GM18511 (cell line): ENCODE data around the gene ZNF638.

ENCODE experiments used
- ATAC-seq: cut with Tn5 transposase; IDR thresholded peaks from one replicate; pipeline ENCODE4 v1.9.1; 2021; ENCODE audit warnings: mild to moderate bottlenecking, moderate library complexity; ENCODE audit not compliant: unreplicated experiment

Gene ZNF638

GRCh38 chr2:71336384-71336783 lies 4.8 kb downstream of the ZNF638 start:
- no peak for ATAC-seq

GRCh38 chr2:71336802-71337201 lies 5.2 kb downstream of the ZNF638 start:
- ATAC-seq, result no peak

DNA sequence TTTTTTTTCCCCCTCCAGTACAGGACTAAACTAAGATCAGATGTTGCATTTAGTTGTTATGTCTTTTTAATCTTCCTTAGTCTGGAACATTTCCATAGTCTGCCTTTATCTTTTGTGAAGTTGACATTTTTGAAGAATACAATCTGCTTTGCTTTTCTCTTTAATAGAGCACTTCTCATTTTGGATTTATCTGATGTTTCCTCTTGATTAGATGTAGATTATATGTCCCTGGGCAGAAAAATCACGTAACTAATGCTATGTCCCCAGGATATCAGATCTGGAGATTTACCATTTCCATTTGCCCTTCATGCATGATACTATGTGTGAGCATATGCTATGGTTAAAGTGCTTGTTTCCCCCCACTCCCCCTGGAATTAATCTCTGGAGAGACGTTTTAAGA lies 6.2 kb downstream of the ZNF638 start:
- no peak for ATAC-seq

GRCh38 chr2:71339685-71340084 lies 8.1 kb downstream of the ZNF638 start:
- no peak for ATAC-seq

DNA sequence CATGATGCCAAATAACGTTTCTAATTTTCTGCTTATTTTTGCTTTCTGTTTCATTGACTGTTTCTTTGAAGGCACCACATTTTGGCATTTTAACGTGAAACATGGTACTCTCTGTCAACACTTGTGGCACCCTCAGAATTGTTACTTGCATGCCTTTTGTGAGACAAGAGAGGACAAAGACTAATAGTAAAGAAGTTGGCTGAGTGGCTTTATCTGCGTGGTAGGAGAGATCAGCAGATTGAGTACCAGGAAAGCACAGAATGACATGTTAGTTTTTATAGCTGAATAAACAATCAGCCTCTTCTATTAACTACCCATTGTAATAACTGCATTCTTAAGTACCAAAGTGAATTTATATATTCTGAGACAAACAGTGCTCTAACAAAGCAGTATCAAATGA lies 8.6 kb downstream of the ZNF638 start:
- ATAC-seq, result no peak

- no peak for ATAC-seq
Measured at GRCh38 chr2:71341645-71342044, 10.1 kb downstream of the ZNF638 start.

- no peak for ATAC-seq
Measured at GRCh38 chr2:71346065-71346464, 14.5 kb downstream of the ZNF638 start.

GRCh38 chr2:71347517-71347916 lies 15.9 kb downstream of the ZNF638 start:
- no peak for ATAC-seq

GRCh38 chr2:71348302-71348701 lies 16.7 kb downstream of the ZNF638 start:
- ATAC-seq, result no peak

DNA sequence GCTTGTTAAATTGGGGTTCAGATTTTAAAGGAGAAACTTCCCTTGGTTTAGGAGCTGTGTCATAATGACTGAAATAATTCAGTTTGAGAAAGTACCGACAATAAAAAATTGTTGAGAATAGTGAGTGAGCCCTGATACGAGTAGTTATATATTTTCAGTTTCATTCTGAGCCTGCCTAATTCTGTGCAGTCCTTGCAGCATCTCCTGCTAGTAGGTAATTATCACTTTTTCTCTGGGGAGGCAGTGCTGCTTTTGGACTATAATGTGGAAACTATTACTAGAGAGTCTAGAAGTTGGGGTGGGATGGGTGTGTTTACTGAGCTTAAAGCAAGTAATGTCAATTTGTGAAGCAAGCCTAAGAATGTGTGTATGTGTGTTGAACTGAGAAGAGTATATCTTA lies 21.7 kb downstream of the ZNF638 start:
- ATAC-seq, result peak; percentile 88

DNA sequence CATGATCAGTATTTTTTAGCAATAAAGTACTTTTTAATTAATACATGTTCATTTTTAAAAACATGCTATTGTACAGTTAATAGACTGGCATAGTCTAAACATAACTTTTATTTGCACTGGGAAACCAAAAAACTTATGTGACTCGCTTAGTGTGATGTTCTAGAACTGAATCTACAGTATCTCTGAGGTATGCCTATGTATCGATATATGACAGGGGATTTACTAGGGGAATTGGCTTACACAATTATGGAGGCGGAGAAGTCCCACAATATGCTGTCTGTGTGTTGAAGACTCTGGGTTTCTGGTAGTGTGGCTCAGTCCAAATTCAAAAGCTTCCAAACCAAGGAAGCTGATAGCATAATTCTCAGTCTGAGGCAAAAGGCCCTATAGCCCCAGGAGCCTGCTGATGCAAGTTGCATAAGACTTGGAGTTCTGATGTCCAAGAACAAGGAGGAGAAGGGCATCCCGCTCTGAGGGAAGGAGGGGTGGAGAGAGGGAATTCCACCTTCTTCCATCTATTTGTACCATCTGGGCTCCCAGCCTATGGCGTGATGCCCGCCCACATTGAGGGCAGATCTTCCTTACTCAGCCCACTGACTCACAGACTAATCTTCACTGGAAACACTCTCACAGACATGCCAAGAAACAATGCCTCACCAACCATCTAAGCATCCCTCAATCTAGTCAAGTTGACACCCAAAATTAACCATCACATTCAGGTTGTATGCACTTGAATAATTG lies 27.5 kb downstream of the ZNF638 start:
- ATAC-seq, result no peak

DNA sequence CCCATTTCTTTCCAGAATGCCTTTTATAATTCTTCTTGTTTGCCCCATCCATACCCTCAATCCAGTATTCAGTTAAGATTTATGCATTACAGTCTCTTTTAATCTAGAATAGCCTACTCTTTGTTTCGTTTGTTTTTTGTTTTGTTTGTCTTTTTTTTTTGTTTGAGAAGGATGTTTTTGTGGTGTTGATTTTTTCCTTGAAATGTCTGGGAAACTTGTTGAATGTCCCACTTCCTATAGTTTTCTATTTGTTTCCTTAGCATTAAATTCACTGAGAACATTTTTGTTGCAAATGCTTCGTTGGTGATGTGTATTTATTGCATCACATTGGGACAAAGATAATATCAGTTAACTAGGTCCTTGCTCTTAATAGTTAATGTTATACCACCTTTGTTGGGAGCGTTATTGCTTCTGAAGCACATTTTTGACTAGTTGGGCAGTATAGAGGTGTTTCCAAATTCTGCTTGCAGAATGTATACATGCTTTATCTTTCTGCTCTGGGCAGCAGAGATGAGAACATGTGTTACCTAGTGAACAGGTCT lies 28.9 kb downstream of the ZNF638 start:
- ATAC-seq, result no peak

DNA sequence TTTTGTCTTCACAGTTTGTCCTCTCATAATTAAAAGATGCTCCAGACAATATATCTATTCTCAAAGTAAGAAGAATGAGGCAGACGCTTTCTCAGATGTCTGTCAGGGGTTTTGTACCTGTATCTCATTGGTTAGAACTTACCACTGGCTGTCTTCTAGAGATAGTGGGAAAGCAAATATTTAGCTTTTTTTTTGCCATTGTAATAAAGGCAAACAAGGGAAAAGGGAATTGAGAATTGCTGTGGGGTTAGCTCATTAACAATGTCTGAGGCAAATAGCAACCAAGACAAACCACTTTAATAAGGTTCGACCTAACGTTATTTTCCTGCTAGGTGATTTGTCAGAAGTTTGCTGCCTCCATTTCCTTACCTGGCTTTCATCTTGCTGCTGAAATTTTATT lies 30.0 kb downstream of the ZNF638 start:
- ATAC-seq, result no peak

DNA sequence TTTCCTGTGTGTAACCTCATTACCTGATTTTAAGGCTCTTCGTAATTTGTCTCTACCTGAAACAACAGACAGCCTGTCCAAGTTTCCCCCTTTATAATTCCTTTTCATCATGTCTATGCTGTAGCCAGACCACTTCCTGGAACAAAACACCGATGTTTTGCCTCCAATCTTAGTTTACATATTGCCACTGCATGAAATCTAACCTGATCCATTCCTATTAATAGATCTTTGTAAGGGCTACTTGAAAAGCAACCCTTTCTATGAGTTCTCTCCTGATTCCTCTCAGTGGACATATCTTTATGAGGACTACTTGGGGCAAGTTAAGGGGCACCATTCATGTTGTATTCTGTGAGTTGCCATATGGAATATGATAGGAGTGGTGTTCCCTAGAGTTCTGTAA lies 30.9 kb downstream of the ZNF638 start:
- no peak for ATAC-seq

DNA sequence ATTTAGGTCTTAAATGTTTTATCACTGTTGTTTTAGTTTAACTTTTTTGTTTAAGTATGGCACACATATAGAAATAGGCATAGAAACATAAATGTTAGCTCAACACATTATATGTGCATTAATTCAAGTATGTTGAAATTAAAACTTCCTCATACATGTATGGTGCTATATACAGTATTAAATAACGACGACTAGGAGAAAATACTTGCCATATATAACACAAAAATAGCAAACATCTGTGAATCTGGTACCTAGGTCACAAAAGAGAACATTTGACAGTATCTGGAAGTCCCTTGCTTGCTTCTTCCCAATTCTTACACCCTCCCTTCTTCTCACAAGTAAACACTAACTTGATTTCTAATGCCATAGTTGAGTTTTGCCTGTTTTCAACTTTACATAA lies 38.4 kb downstream of the ZNF638 start:
- no peak for ATAC-seq

GRCh38 chr2:71372042-71372441 lies 40.5 kb downstream of the ZNF638 start:
- no peak for ATAC-seq

DNA sequence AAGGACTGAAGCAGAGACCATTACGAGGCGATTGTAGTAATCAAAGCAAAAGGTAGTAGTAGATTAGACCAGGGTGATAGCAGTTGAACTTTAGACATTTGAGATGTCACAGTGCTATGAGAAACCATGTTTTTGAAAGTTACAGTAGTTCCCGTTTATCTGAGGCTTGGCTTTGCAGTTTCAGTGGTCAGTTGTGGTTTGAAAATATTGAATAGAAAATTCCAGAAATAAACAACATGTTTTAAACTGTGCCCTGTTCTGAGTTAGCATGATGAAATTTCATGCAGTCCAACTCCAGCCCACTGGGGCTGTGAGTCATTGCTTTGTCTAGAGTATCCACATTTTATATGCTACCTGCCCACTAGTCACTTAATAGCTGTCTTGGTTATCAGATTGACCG lies 47.5 kb downstream of the ZNF638 start:
- no peak for ATAC-seq

DNA sequence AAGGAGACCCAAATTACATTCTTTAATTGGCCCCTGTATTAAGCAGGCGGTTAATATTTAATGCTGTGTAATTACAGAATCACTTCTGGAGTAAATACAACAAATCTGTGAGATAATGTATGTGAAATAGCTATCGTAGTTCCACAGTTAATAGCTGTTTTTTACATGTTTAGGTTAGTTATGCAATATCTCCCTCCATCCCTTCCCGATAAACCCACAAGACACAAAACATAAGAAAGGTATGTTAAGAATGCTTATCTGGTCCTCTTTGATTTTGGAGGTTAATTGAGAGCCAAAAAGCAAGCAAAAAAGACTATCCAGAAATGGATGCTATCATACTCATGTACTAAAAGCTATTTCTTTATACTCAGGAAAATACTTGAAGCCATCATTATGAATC lies 49.1 kb downstream of the ZNF638 start:
- no peak for ATAC-seq

GRCh38 chr2:71385012-71385411 lies 53.4 kb downstream of the ZNF638 start:
- no peak for ATAC-seq

- ATAC-seq, result no peak
Measured at GRCh38 chr2:71388214-71388613, 56.6 kb downstream of the ZNF638 start.

DNA sequence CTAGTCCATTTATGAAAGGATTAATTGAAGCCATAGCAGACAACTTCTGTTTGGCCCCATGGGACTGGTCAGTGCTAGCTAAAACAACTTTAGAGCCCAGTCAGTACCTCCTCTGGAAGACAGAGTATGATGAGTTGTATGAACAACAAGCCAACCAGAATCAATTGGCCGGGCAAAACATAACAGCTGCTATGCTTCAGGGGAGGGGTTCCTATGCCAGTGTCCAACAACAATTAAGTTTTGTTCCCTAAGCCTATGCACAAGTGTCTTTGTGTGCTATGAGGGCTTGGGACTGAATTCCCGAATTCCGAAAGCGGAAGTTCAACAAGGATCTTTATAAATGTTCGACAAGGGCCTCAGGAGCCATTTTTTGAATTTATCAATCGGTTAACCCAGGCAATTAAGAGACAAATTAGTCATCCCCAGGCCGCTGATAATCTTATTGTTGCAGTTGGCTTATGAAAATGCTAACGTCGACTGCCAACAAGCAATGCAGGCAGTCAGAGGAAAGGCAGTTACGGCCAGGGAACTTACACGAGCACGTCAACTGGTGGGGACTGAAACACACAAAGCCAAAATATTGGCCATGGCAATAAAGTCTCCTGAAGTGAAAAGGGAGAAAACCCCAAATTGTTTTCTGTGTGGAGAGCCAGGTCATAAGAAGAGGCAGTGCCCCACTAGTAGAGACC lies 57.9 kb downstream of the ZNF638 start:
- no peak for ATAC-seq

GRCh38 chr2:71393216-71393615 lies 61.6 kb downstream of the ZNF638 start:
- no peak for ATAC-seq
